ENCODE measurements around the gene SORT1.

Gene SORT1

DNA sequence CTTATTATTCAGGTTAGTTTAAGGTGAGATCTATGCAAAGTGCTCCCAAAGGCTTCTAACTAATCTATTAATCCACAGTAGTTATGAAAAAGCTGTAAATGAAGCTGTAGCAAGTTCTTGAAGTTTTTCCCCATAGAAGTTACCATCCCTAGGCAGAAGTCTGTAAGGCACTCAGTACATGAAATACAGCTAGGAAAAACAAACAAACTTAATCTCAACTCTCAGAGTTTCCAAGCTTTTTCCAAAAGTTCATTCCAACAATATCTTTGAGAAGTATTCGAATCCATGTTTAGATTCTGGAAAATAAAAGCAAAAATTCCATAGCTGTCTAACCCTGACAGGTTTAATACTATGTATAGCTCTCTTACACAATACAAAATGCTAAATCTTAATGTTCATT is 41.2 kb downstream of the SORT1 start:
- no peak for TF ChIP-seq ZNF274 (IDR thresholded peaks at IDR 0.05; ENCODE audit: low read depth, low read length)
- no peak overlapping the region for H3K4me3 ChIP-seq (ENCODE audit: low read length)

DNA sequence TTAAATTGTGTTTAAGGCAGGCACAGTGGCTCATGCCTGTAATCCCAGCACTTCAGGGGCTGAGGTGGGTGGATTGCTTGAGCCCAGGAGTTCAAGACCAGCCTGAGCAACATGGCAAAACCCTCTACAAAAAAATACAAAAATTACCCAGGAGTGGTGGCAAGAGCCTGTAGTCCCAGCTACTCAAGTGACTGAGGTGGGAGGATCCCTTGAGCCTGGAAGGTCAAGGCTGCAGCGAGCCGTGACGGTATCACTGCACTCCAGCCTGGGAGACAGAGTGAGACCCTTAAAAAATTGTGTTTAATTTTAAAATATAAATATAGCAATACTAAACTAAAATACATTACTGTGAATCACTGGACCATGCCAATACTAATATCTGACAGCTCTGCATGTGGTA is 42.8 kb downstream of the SORT1 start:
- H3K4me3 ChIP-seq (ENCODE audit: low read length) = no peak overlapping the region
- TF ChIP-seq ZNF274 (IDR thresholded peaks at IDR 0.05; ENCODE audit: low read depth, low read length) = no peak

GRCh38 chr1:109351457-109351856 is 46.3 kb downstream of the SORT1 start:
- no peak for TF ChIP-seq ZNF274 (IDR thresholded peaks at IDR 0.05; ENCODE audit: low read depth, low read length)
- H3K4me3 ChIP-seq (ENCODE audit: low read length) = no peak overlapping the region

- H3K4me3 ChIP-seq (ENCODE audit: low read length) = no peak overlapping the region
Measured at GRCh38 chr1:109350655-109351054, 47.1 kb downstream of the SORT1 start.

GRCh38 chr1:109350182-109350581 is 47.5 kb downstream of the SORT1 start:
- no peak for TF ChIP-seq ZNF274 (IDR thresholded peaks at IDR 0.05; ENCODE audit: low read depth, low read length)
- H3K4me3 ChIP-seq (ENCODE audit: low read length) = no peak overlapping the region

More at GRCh38 chr1:109350655-109351054, 47.1 kb downstream of the SORT1 start:
- TF ChIP-seq ZNF274 (IDR thresholded peaks at IDR 0.05; ENCODE audit: low read depth, low read length) = no peak

DNA sequence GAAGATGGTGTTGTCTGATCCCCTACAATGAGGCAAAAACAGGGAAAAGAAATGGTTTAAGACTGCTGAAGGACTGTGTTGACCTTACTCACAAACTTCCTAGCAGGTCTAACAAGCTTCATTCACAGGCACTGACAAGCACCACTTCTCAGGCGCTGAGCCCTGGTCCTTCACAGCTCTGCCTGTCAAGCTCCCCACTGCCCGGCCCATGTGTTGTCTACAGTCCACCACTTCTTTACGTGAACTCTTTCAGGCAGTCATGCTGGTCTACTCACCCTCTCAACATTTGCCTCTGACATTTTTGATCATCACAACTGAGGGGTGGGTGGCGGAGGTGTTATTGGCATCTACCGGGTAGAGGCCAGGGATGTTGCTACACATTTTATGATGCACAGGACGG is 50.2 kb downstream of the SORT1 start:
- H3K4me3 ChIP-seq (ENCODE audit: low read length) = no peak overlapping the region
- TF ChIP-seq ZNF274 (IDR thresholded peaks at IDR 0.05; ENCODE audit: low read depth, low read length) = no peak

DNA sequence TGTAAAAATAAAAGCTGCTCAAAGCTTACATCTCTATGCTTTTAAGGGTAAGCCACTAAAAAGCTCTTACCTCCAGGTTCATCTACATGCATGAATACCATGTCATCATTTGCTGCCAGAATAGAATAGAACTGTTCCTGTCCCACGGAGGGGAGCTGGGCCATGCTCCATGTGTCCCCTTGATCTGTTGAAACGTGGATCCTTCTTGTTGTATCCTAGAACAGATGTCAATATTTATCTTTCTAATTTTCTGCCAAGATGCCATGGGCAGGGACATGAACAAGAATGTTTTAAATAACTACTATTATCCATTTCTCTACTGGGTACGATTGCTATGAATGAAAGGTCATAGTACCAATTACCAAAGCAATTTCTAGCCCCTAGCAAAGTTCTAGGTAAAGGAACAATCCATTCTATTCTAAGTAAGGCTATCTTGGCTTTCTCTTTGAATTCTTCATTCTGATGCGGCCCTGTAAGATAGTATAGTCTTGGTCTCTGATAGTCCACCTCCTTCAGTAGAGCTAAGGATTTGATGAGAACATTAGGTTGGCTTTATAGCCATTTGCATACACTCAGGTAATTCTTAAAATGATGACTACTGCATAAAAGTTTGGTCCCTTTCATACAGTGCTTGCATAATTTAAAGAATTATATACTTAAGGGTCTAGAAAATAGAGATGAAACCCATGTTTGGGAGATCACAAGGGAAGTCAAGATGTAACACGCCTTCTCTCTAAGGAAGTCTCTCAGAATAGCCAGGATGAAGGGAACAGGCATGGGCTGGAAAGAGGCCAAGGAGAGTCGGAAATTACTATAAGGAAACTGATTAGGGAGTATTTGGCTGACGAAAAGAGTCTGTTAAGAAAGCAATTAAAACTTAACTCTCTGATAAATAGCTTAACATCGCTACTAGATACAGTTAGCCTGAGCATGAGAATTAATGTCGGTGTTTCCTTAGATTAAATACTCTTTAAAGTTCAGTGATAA is 55.5 kb downstream of the SORT1 start:
- H3K4me3 ChIP-seq (ENCODE audit: low read length) = no peak overlapping the region
- TF ChIP-seq ZNF274 (IDR thresholded peaks at IDR 0.05; ENCODE audit: low read depth, low read length) = no peak

GRCh38 chr1:109338608-109339007 is 59.1 kb downstream of the SORT1 start:
- TF ChIP-seq ZNF274 (IDR thresholded peaks at IDR 0.05; ENCODE audit: low read depth, low read length) = no peak

GRCh38 chr1:109338091-109338490 is 59.6 kb downstream of the SORT1 start:
- H3K4me3 ChIP-seq (ENCODE audit: low read length) = no peak overlapping the region
- no peak for TF ChIP-seq ZNF274 (IDR thresholded peaks at IDR 0.05; ENCODE audit: low read depth, low read length)

More at GRCh38 chr1:109338608-109339007, 59.1 kb downstream of the SORT1 start:
- no peak overlapping the region for H3K4me3 ChIP-seq (ENCODE audit: low read length)

DNA sequence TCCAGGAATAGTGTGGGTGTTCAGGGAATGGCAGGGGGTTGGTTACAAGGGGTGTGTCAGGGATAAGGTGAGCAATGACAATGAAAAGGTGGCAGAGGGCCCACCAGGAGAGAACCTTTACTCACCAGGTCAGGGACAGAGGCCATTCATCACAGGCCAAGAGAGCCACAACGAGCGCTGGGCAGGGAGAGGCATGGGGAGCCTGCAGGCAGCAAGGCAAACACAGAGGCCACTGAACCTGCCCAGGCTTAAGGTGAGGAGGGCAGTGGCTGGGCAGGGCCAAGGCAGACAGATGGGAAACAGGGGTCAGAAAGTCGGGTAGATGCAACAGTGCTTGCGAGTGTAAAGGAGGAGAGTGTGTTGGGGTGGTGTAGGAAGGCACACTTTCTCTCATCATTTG is 62.6 kb downstream of the SORT1 start:
- no peak for TF ChIP-seq ZNF274 (IDR thresholded peaks at IDR 0.05; ENCODE audit: low read depth, low read length)
- no peak overlapping the region for H3K4me3 ChIP-seq (ENCODE audit: low read length)

DNA sequence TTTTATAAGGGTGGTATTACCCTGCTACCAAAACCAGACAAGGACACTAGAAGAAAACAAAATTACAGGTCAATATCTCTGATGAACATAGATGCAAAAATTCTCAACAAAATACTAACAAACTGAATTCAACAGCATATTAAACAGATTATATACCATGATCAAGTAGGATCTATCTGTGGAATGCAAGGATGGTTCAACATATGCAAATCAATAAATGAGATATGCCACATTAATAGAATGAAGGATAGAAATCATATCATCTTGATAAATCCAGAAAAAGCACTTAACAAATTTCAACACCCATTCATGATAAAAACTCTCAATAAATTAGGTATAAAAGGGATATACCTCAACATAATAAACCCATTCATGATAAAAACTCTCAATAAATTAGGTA is 66.6 kb downstream of the SORT1 start:
- H3K4me3 ChIP-seq (ENCODE audit: low read length) = no peak overlapping the region
- TF ChIP-seq ZNF274 (IDR thresholded peaks at IDR 0.05; ENCODE audit: low read depth, low read length) = no peak

GRCh38 chr1:109327285-109327684 is 70.4 kb downstream of the SORT1 start:
- no peak overlapping the region for H3K4me3 ChIP-seq (ENCODE audit: low read length)
- TF ChIP-seq ZNF274 (IDR thresholded peaks at IDR 0.05; ENCODE audit: low read depth, low read length) = no peak

- H3K4me3 ChIP-seq (ENCODE audit: low read length) = no peak overlapping the region
- no peak for TF ChIP-seq ZNF274 (IDR thresholded peaks at IDR 0.05; ENCODE audit: low read depth, low read length)
Measured at GRCh38 chr1:109322974-109323373, 74.7 kb downstream of the SORT1 start.

GRCh38 chr1:109319114-109319513 is 78.6 kb downstream of the SORT1 start:
- no peak overlapping the region for H3K4me3 ChIP-seq (ENCODE audit: low read length)

DNA sequence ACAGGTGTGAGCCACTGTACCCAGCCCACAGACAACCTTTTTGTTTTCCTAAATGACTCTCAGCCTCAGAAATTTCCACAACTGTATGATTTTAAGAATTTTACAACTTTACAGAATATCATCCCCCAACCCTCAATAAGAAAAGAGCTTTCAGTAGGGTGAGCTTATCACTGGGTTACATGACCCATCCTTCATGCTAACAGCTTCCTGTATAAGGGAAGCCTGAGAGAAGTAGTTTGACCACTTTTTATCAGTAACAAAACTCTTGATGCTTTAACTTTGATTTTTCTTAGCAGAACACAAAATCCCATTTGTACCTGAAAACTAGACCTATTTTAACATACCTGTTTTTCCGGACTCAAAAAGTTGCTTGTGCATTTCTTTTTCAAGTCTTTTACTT is 81.2 kb downstream of the SORT1 start:
- TF ChIP-seq ZNF274 (IDR thresholded peaks at IDR 0.05; ENCODE audit: low read depth, low read length) = 0 out of 2 replicates have a peak, but pooled peaks have one; percentile 5
- no peak overlapping the region for H3K4me3 ChIP-seq (ENCODE audit: low read length)

More at GRCh38 chr1:109319114-109319513, 78.6 kb downstream of the SORT1 start:
- TF ChIP-seq ZNF274 (IDR thresholded peaks at IDR 0.05; ENCODE audit: low read depth, low read length) = no peak
